Right cardiac atrium (tissue), 5 donors: Measurements from ENCODE around the gene KCNK13. TPM values are rescaled to one million over a fixed set of nuclear protein-coding genes. Genes with fewer than 3 reads are reported as not detected.
"Not testable (repeated sequence)": the region's sequence is repeated elsewhere in the genome, so short reads cannot be mapped to it uniquely, and the experiment has no call there.

ENCODE experiments used
- ATAC-seq, 2 donors: fragments of 200-7000 bp; cut with Tn5 transposase; one replicate each; pipeline versions ENCODE4 v1.8.0 to v1.9.1; 2020; ENCODE audit warnings: moderate library complexity in 2 of 2, mild to moderate bottlenecking in 1 of 2
- DNase-seq, 3 donors: peaks; one replicate each; pipeline ENCODE4 v3.0.0-alpha.2; 2020
- H3K27ac ChIP-seq: one replicate; pipeline ENCODE4 v1.5.1; 2013; ENCODE audit warnings: mild to moderate bottlenecking, low read length, control low read depth, moderate library complexity
- H3K27me3 ChIP-seq: one replicate; pipeline ENCODE4 v1.6.1; 2013; ENCODE audit not compliant: control insufficient read depth, insufficient read depth
- H3K4me1 ChIP-seq: one replicate; pipeline ENCODE4 v1.6.1; 2013; ENCODE audit warnings: low read length; ENCODE audit not compliant: control insufficient read depth, insufficient read depth
- H3K4me3 ChIP-seq: one replicate; pipeline ENCODE4 v1.5.1; 2013; ENCODE audit warnings: low read length, control low read depth
- H3K9me3 ChIP-seq: one replicate; pipeline ENCODE4 v1.6.1; 2013; ENCODE audit warnings: low read length; ENCODE audit not compliant: control insufficient read depth
- WGBS: extraction: QIAGEN DNeasy Blood & Tissue Kit; methylation state at CpG from one replicate; pipeline ENCODE4 v1.1.7; 2013; 5-methylcytosine and 5-hydroxymethylcytosine counted together
- intact Hi-C, 4 donors: fragments of 100-400 bp; cut with DNase I; formaldehyde crosslinking; loops; one replicate each; pipeline versions ENCODE4 v1.11.0 to v1.14.0; 2022 to 2023
- polyA plus RNA-seq: library from polyadenylated mRNA; stranded (reverse); fragments of 200-250 nt; gene quantifications from one replicate; pipeline ENCODE4 v1.2.3, GENCODE V29; 2013
- total RNA-seq, 4 donors: library from RNA; stranded (reverse); fragmentation: NEBNext Ultra II Directional; extraction: Animal tissue kit (Norgen Biotek cat#: 25700); gene quantifications; one replicate each; pipeline ENCODE4 v1.2.1, GENCODE V29; 2021
- donor health status: healthy with polysubstance abuse.
- donor health status: DM: no; HTN: yes; CAD: no.
- donor health status: DM: no; HTN: no; CAD: no.
- donor health status: DM: no; HTN: yes; CAD: no; lungs with severe emphysema.
- donor health status: DM: yes; HTN: yes; CAD: no.

KCNK13 gene
- total and polyA plus RNA-seq, 5 donors, result 1.7 to 14.2 (median 4.4) TPM

- H3K4me3 ChIP-seq, result no peak overlapping the region
- 85% methylated on average over 12 of the region's 12 CpGs for WGBS
- DNase-seq (no peak), ATAC-seq (no peak)
- no peaks in the 10 kb centered on the region for H3K9me3 ChIP-seq
- H3K4me1 ChIP-seq, result no peaks in the 10 kb centered on the region
- intact Hi-C loops, result no loop called here
- H3K27ac ChIP-seq, result no peak overlapping the region
- H3K27me3 ChIP-seq, result no peaks in the 10 kb centered on the region
Observed at GRCh38 chr14:90198541-90199060, 136.8 kb downstream of the KCNK13 start.

- DNase-seq, intact Hi-C loops: not testable (repeated sequence)
Observed at GRCh38 chr14:90200546-90200945, 138.8 kb downstream of the KCNK13 start.

GRCh38 chr14:90201344-90201743, 139.6 kb downstream of the KCNK13 start:
- Histone ChIP-seq H3K9me3 (no peaks in the 10 kb centered on the region), H3K4me1 (no peaks in the 10 kb centered on the region), H3K27me3 (no peaks in the 10 kb centered on the region), H3K27ac (no peak overlapping the region), H3K4me3 (no peak overlapping the region)
- DNase-seq, result no peak
- WGBS, result 74% methylated on average over 2 of the region's 2 CpGs
- no peak for ATAC-seq
- intact Hi-C loops, result no loop called here

More at GRCh38 chr14:90200546-90200945, 138.8 kb downstream of the KCNK13 start:
- 73% methylated on average over 4 of the region's 4 CpGs for WGBS
- H3K27ac ChIP-seq, H3K4me1 ChIP-seq, ATAC-seq, H3K4me3 ChIP-seq, H3K9me3 ChIP-seq, H3K27me3 ChIP-seq: not testable (repeated sequence)

GRCh38 chr14:90204516-90204915, 142.7 kb downstream of the KCNK13 start:
- no peak for ATAC-seq
- no peaks in the 10 kb centered on the region for H3K4me1 ChIP-seq
- intact Hi-C loops, result no loop called here
- H3K4me3 ChIP-seq, result no peak overlapping the region
- DNase-seq, result no peak
- H3K27ac ChIP-seq, result no peak overlapping the region
- no peaks in the 10 kb centered on the region for H3K27me3 ChIP-seq
- H3K9me3 ChIP-seq, result no peaks in the 10 kb centered on the region

- H3K27ac ChIP-seq, result peak overlapping the region; percentile 79
- H3K9me3 ChIP-seq, result no peaks in the 10 kb centered on the region
- intact Hi-C loops, result no loop called here
- peak; percentile 40 to 59 (median 58) for DNase-seq
- peak; percentile 91 to 94 for ATAC-seq
- H3K4me3 ChIP-seq, result no peak overlapping the region
- no peaks in the 10 kb centered on the region for H3K4me1 ChIP-seq
- WGBS, result 54% methylated on average over 7 of the region's 7 CpGs
- H3K27me3 ChIP-seq, result no peaks in the 10 kb centered on the region
Observed at GRCh38 chr14:90213099-90213748, 151.4 kb downstream of the KCNK13 start.

- Histone ChIP-seq H3K4me1 (no peaks in the 10 kb centered on the region), H3K27me3 (no peaks in the 10 kb centered on the region), H3K4me3 (no peak overlapping the region), H3K9me3 (no peaks in the 10 kb centered on the region), H3K27ac (no peak overlapping the region)
- DNase-seq (no peak), ATAC-seq (no peak)
- intact Hi-C loops, result no loop called here
- WGBS, result 82% methylated on average over 4 of the region's 4 CpGs
Observed at GRCh38 chr14:90228478-90228877, 166.7 kb downstream of the KCNK13 start.

- DNase-seq, H3K27me3 ChIP-seq, H3K27ac ChIP-seq, ATAC-seq, H3K4me3 ChIP-seq, H3K4me1 ChIP-seq, H3K9me3 ChIP-seq: not testable (repeated sequence)
- intact Hi-C loops, result loop anchor here in 1 of 4 donors (10.0 kb wide), 1 partner anchor 165 kb away; the partner anchor contains the start of gene KCNK13
- WGBS, result 96% methylated on average over 1 of the region's 1 CpG
Observed at GRCh38 chr14:90229942-90230341, 168.1 kb downstream of the KCNK13 start.

Other genes starting within 250 kb of the KCNK13 start
- 1 to 10 TPM; 3.0 to 4.2 (median 4.1) TPM for gene EFCAB11, start 107.3 kb upstream of the KCNK13 start, total RNA-seq
- 4.2 TPM for gene EFCAB11, start 107.3 kb upstream of the KCNK13 start, polyA plus RNA-seq
- gene TDP1, start 106.1 kb upstream of the KCNK13 start, total RNA-seq, result 1 to 10 TPM; 3.8 to 5.4 (median 4.3) TPM
- 1.3 TPM for gene TDP1, start 106.1 kb upstream of the KCNK13 start, polyA plus RNA-seq
- 100 to 1,000 TPM in 3 of 4 donors, 10 to 100 TPM in 1; 89.9 to 127 (median 118) TPM for gene PSMC1, start 194.6 kb downstream of the KCNK13 start, total RNA-seq
- gene PSMC1, start 194.6 kb downstream of the KCNK13 start, polyA plus RNA-seq, result 201 TPM